Smooth muscle cell (in vitro differentiated cells): Measurements from ENCODE around the gene IWS1. TPM values are rescaled to one million over a fixed set of nuclear protein-coding genes. Genes with fewer than 3 reads are reported as not detected.

ENCODE experiments used
- DNase-seq: peaks from one replicate; lab custom pipeline; 2025; ENCODE audit not compliant: unreplicated experiment; lab: John Stamatoyannopoulos, UW
- H2AFZ ChIP-seq: fragments of 200-600 bp; sonication (generic); 2 replicates; pipeline ENCODE4 v1.6.0; 2016; ENCODE audit warnings: antibody characterized with exemption, low read depth, mild to moderate bottlenecking
- H3F3A ChIP-seq: fragments of 200-600 bp; sonication (generic); 2 replicates; pipeline ENCODE4 v1.6.0; 2017; ENCODE audit warnings: antibody characterized with exemption, low read depth
- H3K27ac ChIP-seq: fragments of 200-600 bp; sonication (generic); 2 replicates; pipeline ENCODE4 v1.5.1; 2016; ENCODE audit warnings: low read depth, mild to moderate bottlenecking
- H3K27me3 ChIP-seq: fragments of 200-600 bp; sonication (generic); 2 replicates; pipeline ENCODE4 v1.6.1; 2016; ENCODE audit warnings: low read depth, mild to moderate bottlenecking
- H3K36me3 ChIP-seq: fragments of 200-600 bp; sonication (generic); 2 replicates; pipeline ENCODE4 v1.5.1; 2016; ENCODE audit warnings: low read depth
- H3K4me1 ChIP-seq: fragments of 200-600 bp; sonication (generic); 2 replicates; pipeline ENCODE4 v1.5.1; 2016; ENCODE audit warnings: low read depth
- H3K4me2 ChIP-seq: fragments of 200-600 bp; sonication (generic); 2 replicates; pipeline ENCODE4 v1.6.0; 2016; ENCODE audit warnings: mild to moderate bottlenecking
- H3K4me3 ChIP-seq: fragments of 200-600 bp; sonication (generic); 2 replicates; pipeline ENCODE4 v1.5.1; 2016; ENCODE audit warnings: mild to moderate bottlenecking
- H3K79me2 ChIP-seq: fragments of 200-600 bp; sonication (generic); 2 replicates; pipeline ENCODE4 v1.6.0; 2016; ENCODE audit warnings: low read depth, mild to moderate bottlenecking
- H3K9ac ChIP-seq: fragments of 200-600 bp; sonication (generic); 2 replicates; pipeline ENCODE4 v1.6.0; 2016; ENCODE audit warnings: low read depth
- H3K9me3 ChIP-seq: fragments of 200-600 bp; sonication (generic); replicated peaks from 2 replicates; pipeline ENCODE4 v1.5.1; 2016; ENCODE audit warnings: low read depth
- H4K20me1 ChIP-seq: fragments of 200-600 bp; sonication (generic); 2 replicates; pipeline ENCODE4 v1.6.0; 2016; ENCODE audit warnings: low read depth
- CTCF ChIP-seq: fragments of 200-600 bp; sonication (generic); IDR thresholded peaks from 2 replicates; pipeline ENCODE4 v1.5.1; 2017; ENCODE audit warnings: borderline replicate concordance, mild to moderate bottlenecking, antibody characterized with exemption; ENCODE audit not compliant: insufficient read depth, poor library complexity, severe bottlenecking
- WGBS: methylation state at CpG from one replicate; pipeline ENCODE4 v1.1.7; 2016; ENCODE audit warnings: low lambda C conversion rate; 5-methylcytosine and 5-hydroxymethylcytosine counted together
- polyA plus RNA-seq: library from polyadenylated mRNA; unstranded; fragments of >200 nt; fragmentation: Nextera tagmentation; extraction: Ambion mirVana; gene quantifications from 2 replicates; pipeline ENCODE4 v1.2.1, GENCODE V29; 2016
- total RNA-seq: library from RNA; depleted of rRNA; stranded (reverse); fragments of >200 nt; gene quantifications from 2 replicates; pipeline ENCODE4 v1.2.3, GENCODE V29; 2014

Gene IWS1
- total and polyA plus RNA-seq, 2 experiments from 2014 or later, result 31.2 to 36.1 TPM

GRCh38 chr2:127562936-127563335 is 36.6 kb upstream of the IWS1 start:
- no peak for DNase-seq
- H3K9me3 ChIP-seq, result no peaks in the 10 kb centered on the region
- H2AFZ ChIP-seq, result no peak overlapping the region
- H3F3A ChIP-seq, result no peaks in the 10 kb centered on the region
- H3K4me3 ChIP-seq, result no peak overlapping the region
- no peaks in the 10 kb centered on the region for H3K36me3 ChIP-seq
- no peaks in the 10 kb centered on the region for H4K20me1 ChIP-seq
- H3K27me3 ChIP-seq, result no peaks in the 10 kb centered on the region
- WGBS, result 90% methylated on average over 2 of the region's 2 CpGs
- no peaks in the 10 kb centered on the region for H3K79me2 ChIP-seq
- H3K4me2 ChIP-seq, result no peak overlapping the region
- no peak overlapping the region for H3K9ac ChIP-seq
- H3K4me1 ChIP-seq, result no peaks in the 10 kb centered on the region
- no peak overlapping the region for H3K27ac ChIP-seq
- no peak for TF ChIP-seq CTCF

- H3K4me3 ChIP-seq, result no peak overlapping the region
- H3K4me1 ChIP-seq, result no peaks in the 10 kb centered on the region
- no peak overlapping the region for H3K9ac ChIP-seq
- H3K4me2 ChIP-seq, result no peak overlapping the region
- no peaks in the 10 kb centered on the region for H3K27me3 ChIP-seq
- no peaks in the 10 kb centered on the region for H3K79me2 ChIP-seq
- DNase-seq, result no peak
- H3K9me3 ChIP-seq, result no peaks in the 10 kb centered on the region
- 89% methylated on average over 8 of the region's 8 CpGs for WGBS
- H2AFZ ChIP-seq, result no peak overlapping the region
- no peaks in the 10 kb centered on the region for H3F3A ChIP-seq
- H3K27ac ChIP-seq, result no peak overlapping the region
- no peaks in the 10 kb centered on the region for H4K20me1 ChIP-seq
- TF ChIP-seq CTCF, result no peak
- no peaks in the 10 kb centered on the region for H3K36me3 ChIP-seq
Measured at GRCh38 chr2:127561371-127561770, 35.1 kb upstream of the IWS1 start.

- Histone ChIP-seq H3K36me3 (no peaks in the 10 kb centered on the region), H2AFZ (no peak overlapping the region), H3K4me1 (no peaks in the 10 kb centered on the region), H3K9me3 (no peaks in the 10 kb centered on the region), H3K79me2 (no peaks in the 10 kb centered on the region), H3K9ac (no peak overlapping the region), H4K20me1 (no peaks in the 10 kb centered on the region), H3K4me2 (no peak overlapping the region), H3K4me3 (no peak overlapping the region), H3F3A (no peaks in the 10 kb centered on the region), H3K27me3 (no peaks in the 10 kb centered on the region), H3K27ac (no peak overlapping the region)
- TF ChIP-seq CTCF, result no peak
- DNase-seq, result no peak
- whole genome bisulfite sequencing, result 91% methylated on average over 5 of the region's 5 CpGs
Measured at GRCh38 chr2:127560931-127561280, 34.6 kb upstream of the IWS1 start.

GRCh38 chr2:127560201-127560930 is 34.1 kb upstream of the IWS1 start:
- Histone ChIP-seq H3K9me3 (no peaks in the 10 kb centered on the region), H3F3A (no peaks in the 10 kb centered on the region), H3K4me1 (no peaks in the 10 kb centered on the region), H2AFZ (no peak overlapping the region), H3K27ac (no peak overlapping the region), H3K79me2 (no peaks in the 10 kb centered on the region), H3K36me3 (no peaks in the 10 kb centered on the region), H3K4me2 (no peak overlapping the region), H3K9ac (no peak overlapping the region), H3K4me3 (no peak overlapping the region), H3K27me3 (no peaks in the 10 kb centered on the region), H4K20me1 (no peaks in the 10 kb centered on the region)
- no peak for DNase-seq
- 86% methylated on average over 13 of the region's 13 CpGs for WGBS
- no peak for TF ChIP-seq CTCF
